ENCODE measurements around the gene PARM1.

PARM1 gene

GRCh38 chr4:75011131-75011795 is 78.3 kb downstream of the PARM1 start:
- TF ChIP-seq CTCF (conservative IDR thresholded peaks at IDR 0.05) = no peak
- H3K27ac ChIP-seq = no peak overlapping the region

DNA sequence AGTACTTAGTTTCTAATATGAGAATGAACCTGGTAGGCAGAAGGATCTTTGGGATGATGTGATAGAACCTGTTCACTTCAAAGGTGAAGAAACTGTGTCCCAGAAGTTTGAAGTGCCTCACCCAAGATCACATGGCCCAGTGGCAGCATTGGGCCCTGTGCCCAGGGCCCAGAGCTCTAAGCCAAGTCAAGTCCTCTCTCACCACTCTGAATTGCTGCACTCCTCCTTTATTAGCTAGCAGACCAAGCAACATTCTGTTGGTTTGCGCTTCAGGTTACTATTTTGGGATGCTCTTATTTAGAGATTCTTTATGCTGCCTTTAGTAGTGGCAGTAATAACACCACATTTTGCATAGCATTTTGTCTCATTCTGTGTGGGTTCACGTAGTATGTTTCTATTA is 82.7 kb downstream of the PARM1 start:
- no peak overlapping the region for H3K27ac ChIP-seq
- TF ChIP-seq CTCF (conservative IDR thresholded peaks at IDR 0.05) = no peak

GRCh38 chr4:75016472-75016871 is 83.6 kb downstream of the PARM1 start:
- TF ChIP-seq CTCF (conservative IDR thresholded peaks at IDR 0.05) = no peak
- H3K27ac ChIP-seq = no peak overlapping the region

DNA sequence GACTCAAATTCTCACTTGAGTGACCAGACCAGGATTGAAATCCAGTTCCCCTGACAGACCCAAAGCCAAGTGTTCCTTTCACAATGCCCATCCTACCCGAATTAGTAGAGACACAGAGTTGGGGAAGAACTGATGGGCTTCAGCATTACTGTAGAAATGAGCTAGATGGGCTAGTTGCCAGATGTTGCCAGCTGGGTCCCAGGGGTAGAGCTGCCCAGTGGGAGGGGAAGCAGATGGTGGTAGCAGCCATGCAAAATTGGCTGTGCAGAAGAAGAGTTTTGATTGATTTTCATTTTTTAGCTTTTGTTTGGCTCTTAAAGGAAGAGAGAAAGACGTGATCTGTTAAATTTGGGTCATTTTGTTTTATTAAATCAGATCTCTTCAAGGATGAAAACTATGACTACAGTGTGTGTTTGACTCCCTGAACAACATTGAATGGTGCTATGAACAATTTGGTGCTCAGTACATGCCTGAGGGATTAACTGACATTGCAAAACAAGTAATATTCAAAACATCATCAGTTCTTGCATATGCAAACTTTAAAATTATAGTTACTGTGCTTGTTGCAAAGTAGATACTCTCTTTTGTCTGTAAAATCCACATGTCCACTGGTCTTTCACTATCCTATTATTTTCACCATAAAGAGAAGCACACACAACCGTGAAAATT is 86.0 kb downstream of the PARM1 start:
- no peak overlapping the region for H3K27ac ChIP-seq
- no peak for TF ChIP-seq CTCF (conservative IDR thresholded peaks at IDR 0.05)

DNA sequence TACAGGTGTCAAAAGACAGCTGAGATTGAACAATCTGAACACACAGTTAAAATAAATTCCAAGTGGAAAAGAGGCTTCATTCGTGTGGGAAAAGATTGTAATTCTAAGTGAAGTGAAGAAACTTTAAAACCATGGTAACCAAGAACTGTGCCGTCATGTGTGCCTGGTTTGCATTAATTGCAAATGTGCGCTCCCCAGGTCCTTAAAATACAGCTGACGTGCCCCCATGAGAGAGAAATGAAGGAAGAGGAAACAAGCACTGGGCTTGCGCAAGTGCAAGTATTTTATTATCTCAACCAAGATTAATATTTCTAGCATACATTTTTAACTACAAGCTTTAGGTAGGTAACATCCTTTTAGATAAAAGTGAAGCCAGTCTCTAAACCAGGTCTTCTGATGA is 92.5 kb downstream of the PARM1 start:
- no peak for TF ChIP-seq CTCF (conservative IDR thresholded peaks at IDR 0.05)
- no peak overlapping the region for H3K27ac ChIP-seq

GRCh38 chr4:75028196-75028854 is 95.4 kb downstream of the PARM1 start:
- no peak for TF ChIP-seq CTCF (conservative IDR thresholded peaks at IDR 0.05)
- no peak overlapping the region for H3K27ac ChIP-seq

- H3K27ac ChIP-seq = no peak overlapping the region
- TF ChIP-seq CTCF (conservative IDR thresholded peaks at IDR 0.05) = no peak
Measured at GRCh38 chr4:75030028-75030427, 97.1 kb downstream of the PARM1 start.

Data from VCaP (cell line).